Measurements from ENCODE around the gene SPEN.

The SPEN gene

DNA sequence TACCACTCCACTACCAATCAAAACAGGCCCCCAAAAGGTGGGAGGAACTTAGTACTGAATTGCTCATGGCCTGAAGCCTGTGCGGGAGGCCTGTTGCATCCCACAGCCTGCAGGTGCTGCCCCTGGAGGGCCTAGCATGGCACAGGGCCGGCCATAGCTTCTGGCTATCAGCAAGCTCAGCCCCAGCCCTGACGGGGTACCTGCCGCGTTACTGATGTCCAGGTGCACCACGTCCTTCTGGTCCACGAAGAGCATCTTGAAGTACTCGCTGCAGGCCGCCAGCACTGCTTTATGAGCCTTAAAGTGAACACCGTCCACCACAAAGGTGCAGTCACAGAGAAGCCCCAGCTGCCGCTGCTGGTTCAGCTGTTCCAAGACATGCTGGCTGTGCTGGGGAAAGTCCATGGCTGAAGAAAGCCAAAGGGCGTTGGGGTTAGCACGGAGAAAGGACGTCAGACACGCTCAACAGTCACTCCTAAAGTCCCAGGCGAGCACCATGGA is 100.6 kb downstream of the SPEN start:
- TF ChIP-seq POLR2AphosphoS5 (IDR thresholded peaks at IDR 0.05; ENCODE audit: low read depth, low read length), result no peak
- TF ChIP-seq, protein P1, sequence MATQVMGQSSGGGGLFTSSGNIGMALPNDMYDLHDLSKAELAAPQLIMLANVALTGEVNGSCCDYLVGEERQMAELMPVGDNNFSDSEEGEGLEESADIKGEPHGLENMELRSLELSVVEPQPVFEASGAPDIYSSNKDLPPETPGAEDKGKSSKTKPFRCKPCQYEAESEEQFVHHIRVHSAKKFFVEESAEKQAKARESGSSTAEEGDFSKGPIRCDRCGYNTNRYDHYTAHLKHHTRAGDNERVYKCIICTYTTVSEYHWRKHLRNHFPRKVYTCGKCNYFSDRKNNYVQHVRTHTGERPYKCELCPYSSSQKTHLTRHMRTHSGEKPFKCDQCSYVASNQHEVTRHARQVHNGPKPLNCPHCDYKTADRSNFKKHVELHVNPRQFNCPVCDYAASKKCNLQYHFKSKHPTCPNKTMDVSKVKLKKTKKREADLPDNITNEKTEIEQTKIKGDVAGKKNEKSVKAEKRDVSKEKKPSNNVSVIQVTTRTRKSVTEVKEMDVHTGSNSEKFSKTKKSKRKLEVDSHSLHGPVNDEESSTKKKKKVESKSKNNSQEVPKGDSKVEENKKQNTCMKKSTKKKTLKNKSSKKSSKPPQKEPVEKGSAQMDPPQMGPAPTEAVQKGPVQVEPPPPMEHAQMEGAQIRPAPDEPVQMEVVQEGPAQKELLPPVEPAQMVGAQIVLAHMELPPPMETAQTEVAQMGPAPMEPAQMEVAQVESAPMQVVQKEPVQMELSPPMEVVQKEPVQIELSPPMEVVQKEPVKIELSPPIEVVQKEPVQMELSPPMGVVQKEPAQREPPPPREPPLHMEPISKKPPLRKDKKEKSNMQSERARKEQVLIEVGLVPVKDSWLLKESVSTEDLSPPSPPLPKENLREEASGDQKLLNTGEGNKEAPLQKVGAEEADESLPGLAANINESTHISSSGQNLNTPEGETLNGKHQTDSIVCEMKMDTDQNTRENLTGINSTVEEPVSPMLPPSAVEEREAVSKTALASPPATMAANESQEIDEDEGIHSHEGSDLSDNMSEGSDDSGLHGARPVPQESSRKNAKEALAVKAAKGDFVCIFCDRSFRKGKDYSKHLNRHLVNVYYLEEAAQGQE (IDR thresholded peaks at IDR 0.05; ENCODE audit: insufficient read depth in 1 of 2, low read depth in 2 of 2, low read length in 2 of 2), result no peak
- no peak for TF ChIP-seq FOXP2 (optimal IDR thresholded peaks at IDR 0.05; ENCODE audit: borderline replicate concordance, extremely low read depth, extremely low read length, insufficient read depth)
- no peak for TF ChIP-seq SIN3A (IDR thresholded peaks at IDR 0.05; ENCODE audit: borderline replicate concordance, insufficient read depth, low read length)
- no peak for TF ChIP-seq TAF1 (IDR thresholded peaks at IDR 0.05; ENCODE audit: borderline replicate concordance, insufficient read depth, low read length)

DNA sequence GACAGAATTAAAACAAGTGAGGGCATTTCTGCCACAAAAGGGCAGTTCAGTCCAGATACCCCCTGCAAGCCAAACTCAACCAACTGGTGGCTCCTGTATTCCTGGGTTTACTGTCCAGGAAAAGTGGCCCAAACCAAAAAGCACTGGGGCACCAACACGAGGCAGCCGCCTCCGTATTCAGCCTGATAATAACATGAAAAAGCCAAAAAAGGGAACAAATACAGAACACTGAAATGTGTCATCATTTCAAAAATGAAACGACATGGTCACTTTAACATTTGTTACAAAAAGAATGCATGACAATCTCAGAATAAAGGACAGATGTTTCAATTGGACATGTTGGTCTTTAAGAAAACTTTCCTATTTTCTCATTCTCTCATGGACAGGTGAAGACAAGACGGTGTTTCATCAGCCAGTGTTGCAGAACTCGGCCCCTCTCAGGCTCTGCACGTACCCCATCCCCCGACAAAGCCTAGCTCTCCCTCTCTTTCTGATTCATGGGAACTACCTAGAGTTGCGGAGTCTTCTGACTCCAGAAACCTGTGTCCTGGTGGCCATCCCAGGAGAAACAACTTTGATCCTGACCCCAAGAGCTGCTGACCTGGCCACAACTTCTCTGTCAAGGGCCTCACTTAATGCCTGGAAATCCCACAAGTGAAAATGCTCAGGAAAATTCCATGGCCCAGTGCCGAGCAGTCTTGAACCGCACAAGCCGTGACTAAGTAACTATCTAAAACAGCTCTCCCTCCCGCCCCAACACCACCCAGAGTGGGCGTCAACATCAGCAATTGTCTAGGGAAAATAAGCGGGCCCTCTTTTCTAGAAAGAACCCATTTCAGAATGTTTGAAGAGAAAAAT is 101.3 kb downstream of the SPEN start:
- TF ChIP-seq TAF1 (IDR thresholded peaks at IDR 0.05; ENCODE audit: borderline replicate concordance, insufficient read depth, low read length) (no peak), POLR2AphosphoS5 (IDR thresholded peaks at IDR 0.05; ENCODE audit: low read depth, low read length) (no peak), SIN3A (IDR thresholded peaks at IDR 0.05; ENCODE audit: borderline replicate concordance, insufficient read depth, low read length) (no peak), FOXP2 (optimal IDR thresholded peaks at IDR 0.05; ENCODE audit: borderline replicate concordance, extremely low read depth, extremely low read length, insufficient read depth) (no peak)
- TF ChIP-seq, protein P1 (IDR thresholded peaks at IDR 0.05; ENCODE audit: insufficient read depth in 1 of 2, low read depth in 2 of 2, low read length in 2 of 2), result no peak

DNA sequence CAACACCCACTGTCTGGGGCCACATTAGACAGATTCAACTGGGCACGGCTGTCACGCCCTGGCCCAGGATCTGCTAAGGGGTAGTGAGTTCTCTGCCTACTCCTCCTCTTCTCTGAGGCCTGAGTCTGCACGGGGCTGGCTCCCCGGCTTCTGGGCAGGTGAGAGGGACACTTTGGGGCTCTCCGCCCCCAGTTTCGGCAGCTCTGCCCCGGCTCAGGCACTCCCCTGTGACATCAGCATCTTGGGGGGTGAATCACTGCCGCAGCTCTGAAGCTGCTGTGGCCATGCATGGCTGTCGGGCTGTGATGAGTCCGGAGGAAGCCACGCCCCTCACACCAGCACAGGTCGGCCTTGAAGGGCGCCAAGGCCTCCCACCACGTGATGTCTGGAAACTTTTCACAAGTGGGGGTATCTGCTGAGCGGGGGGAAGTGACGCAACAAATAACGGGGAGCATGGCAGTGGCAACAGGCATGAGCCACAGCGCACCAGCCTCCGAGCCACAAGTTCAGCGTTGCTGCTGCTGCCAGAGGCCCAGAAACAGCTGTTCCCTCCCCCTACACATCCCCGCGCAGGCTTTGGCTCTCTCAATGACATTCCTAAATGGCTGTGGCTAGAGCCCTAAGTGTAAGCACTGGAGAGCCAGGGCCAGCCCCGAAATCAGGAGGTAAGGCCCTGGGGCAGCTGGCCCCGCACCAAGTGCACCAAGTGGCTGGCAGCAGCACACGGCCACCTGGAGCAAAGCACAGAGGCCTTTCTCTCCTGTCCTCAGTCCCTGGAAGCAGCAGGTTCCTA is 102.1 kb downstream of the SPEN start:
- TF ChIP-seq TAF1 (IDR thresholded peaks at IDR 0.05; ENCODE audit: borderline replicate concordance, insufficient read depth, low read length), result no peak
- peak; percentile 71 for TF ChIP-seq FOXP2 (optimal IDR thresholded peaks at IDR 0.05; ENCODE audit: borderline replicate concordance, extremely low read depth, extremely low read length, insufficient read depth)

DNA sequence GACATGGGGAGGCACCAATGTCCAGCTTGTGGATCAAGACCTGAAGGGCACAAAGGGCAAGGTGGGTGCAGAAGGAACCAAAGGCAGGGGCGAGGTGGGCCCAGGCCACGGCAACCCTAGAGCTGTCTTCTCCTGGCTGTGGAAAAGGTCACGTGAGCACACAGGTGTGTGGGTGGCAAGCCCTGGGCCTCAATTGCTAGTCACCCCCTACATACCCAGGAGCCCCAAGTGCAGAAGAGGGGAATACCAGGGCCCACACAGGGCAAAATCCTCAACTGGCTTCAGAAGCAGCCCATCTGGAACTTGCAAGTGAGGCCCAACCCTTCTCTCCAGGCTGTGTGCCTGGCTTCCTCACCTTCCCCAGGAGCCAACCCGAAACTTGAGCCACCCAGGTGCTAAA is 102.8 kb downstream of the SPEN start:
- TF ChIP-seq, protein P1 (IDR thresholded peaks at IDR 0.05; ENCODE audit: insufficient read depth in 1 of 2, low read depth in 2 of 2, low read length in 2 of 2), result no peak
- no peak for TF ChIP-seq FOXP2 (optimal IDR thresholded peaks at IDR 0.05; ENCODE audit: borderline replicate concordance, extremely low read depth, extremely low read length, insufficient read depth)
- no peak for TF ChIP-seq TAF1 (IDR thresholded peaks at IDR 0.05; ENCODE audit: borderline replicate concordance, insufficient read depth, low read length)
- TF ChIP-seq POLR2AphosphoS5 (IDR thresholded peaks at IDR 0.05; ENCODE audit: low read depth, low read length), result no peak
- TF ChIP-seq SIN3A (IDR thresholded peaks at IDR 0.05; ENCODE audit: borderline replicate concordance, insufficient read depth, low read length), result no peak

DNA sequence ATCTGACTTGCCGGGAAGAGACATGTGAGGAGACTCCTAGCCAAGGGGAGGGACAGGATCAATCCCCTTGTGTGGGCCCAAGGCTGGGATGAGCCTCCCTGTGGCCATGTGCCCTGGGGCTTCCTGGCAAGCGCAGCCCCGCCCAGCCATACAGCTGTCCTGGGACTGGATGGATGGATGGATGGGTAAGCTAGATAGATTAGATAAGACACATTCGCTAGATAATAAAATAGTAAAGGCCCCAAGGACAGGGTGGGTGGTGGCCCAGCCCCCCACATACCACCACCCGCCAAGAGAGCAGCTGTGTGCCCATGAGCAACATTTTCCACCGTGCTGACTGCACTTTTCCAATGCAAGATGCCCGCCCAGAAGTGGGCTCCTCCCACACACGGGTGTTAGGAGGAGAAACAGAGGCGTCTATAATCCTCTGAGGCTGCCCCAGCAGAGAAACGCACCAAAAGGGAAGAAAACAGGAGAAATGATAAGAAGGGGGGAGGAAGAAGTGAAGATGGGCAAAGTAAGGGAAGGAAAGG is 103.3 kb downstream of the SPEN start:
- TF ChIP-seq SIN3A (IDR thresholded peaks at IDR 0.05; ENCODE audit: borderline replicate concordance, insufficient read depth, low read length), result no peak
- TF ChIP-seq FOXP2 (optimal IDR thresholded peaks at IDR 0.05; ENCODE audit: borderline replicate concordance, extremely low read depth, extremely low read length, insufficient read depth), result no peak
- TF ChIP-seq, protein P1 (IDR thresholded peaks at IDR 0.05; ENCODE audit: insufficient read depth in 1 of 2, low read depth in 2 of 2, low read length in 2 of 2), result no peak
- TF ChIP-seq POLR2AphosphoS5 (IDR thresholded peaks at IDR 0.05; ENCODE audit: low read depth, low read length), result no peak

Measured in PFSK-1 (cell line).